Esophagus muscularis mucosa (tissue), 4 donors: Measurements from ENCODE around the gene THEM5. TPM values are rescaled to one million over a fixed set of nuclear protein-coding genes. Genes with fewer than 3 reads are reported as not detected.

Experiments used
- DNase-seq: peaks from one replicate; pipeline ENCODE4 v3.0.0-alpha.2; 2017; ENCODE audit errors: extremely low spot score
- H3K27ac ChIP-seq, 4 donors: fragments of 200-600 bp; sonication (generic); replicated peaks in 1 of 4; 1 replicate in 3 of 4; 2 replicates in 1 of 4; pipeline ENCODE4 v1.5.1; 2016 to 2019; ENCODE audit warnings: mild to moderate bottlenecking in 1 of 4
- H3K27me3 ChIP-seq, 4 donors: fragments of 200-600 bp; sonication (generic); one replicate each; pipeline versions ENCODE4 v1.5.1 to v1.6.0; 2016 to 2019
- H3K36me3 ChIP-seq, 4 donors: fragments of 200-600 bp; sonication (generic); one replicate each; pipeline ENCODE4 v1.5.1; 2016 to 2019
- H3K4me1 ChIP-seq, 4 donors: fragments of 200-600 bp; sonication (generic); one replicate each; pipeline ENCODE4 v1.5.1; 2016 to 2019
- H3K4me3 ChIP-seq, 4 donors: fragments of 200-600 bp; sonication (generic); 1 replicate in 2 of 4; 2 replicates in 2 of 4; pipeline ENCODE4 v1.5.1; 2016 to 2019; ENCODE audit warnings: mild to moderate bottlenecking in 4 of 4, moderate library complexity in 1 of 4
- H3K9me3 ChIP-seq, 4 donors: fragments of 200-600 bp; sonication (generic); 1 replicate in 3 of 4; 2 replicates in 1 of 4; pipeline ENCODE4 v1.5.1; 2016 to 2019
- CTCF ChIP-seq, 3 experiments: fragments of 200-600 bp in 2 of 3; fragments of 450-650 bp in 1 of 3; sonication (generic) in 2 of 3; IDR thresholded peaks; one replicate each; pipeline ENCODE4 v1.5.1; 2017 to 2019; ENCODE audit warnings: antibody characterized with exemption in 3 of 3, mild to moderate bottlenecking in 2 of 3, moderate library complexity in 1 of 3
- EP300 ChIP-seq: sonication (generic); formaldehyde crosslinking; IDR thresholded peaks from one replicate; pipeline ENCODE4 v1.6.1; 2017; ENCODE audit warnings: antibody characterized with exemption
- POLR2A ChIP-seq: fragments of 450-650 bp; IDR thresholded peaks from one replicate; pipeline ENCODE4 v1.6.1; 2017; ENCODE audit warnings: antibody characterized with exemption, moderate library complexity, mild to moderate bottlenecking, low read depth
- POLR2AphosphoS5 ChIP-seq, 2 donors: sonication (generic); formaldehyde crosslinking; IDR thresholded peaks; one replicate each; pipeline ENCODE4 v1.6.1; 2017; ENCODE audit warnings: antibody characterized with exemption in 2 of 2
- WGBS: methylation state at CpG from one replicate; pipeline ENCODE4 v1.1.5; 2018; 5-methylcytosine and 5-hydroxymethylcytosine counted together
- intact Hi-C: fragments of 100-400 bp; cut with DNase I; formaldehyde crosslinking; loops from one replicate; pipeline ENCODE4 v1.15.1; 2023
- total RNA-seq, 4 donors: library from RNA; depleted of rRNA; stranded (reverse); fragments of >200 nt; gene quantifications; one replicate each; pipeline versions ENCODE4 v1.1.0 to v1.2.1, GENCODE V29; 2016

THEM5 gene
- total RNA-seq, 4 donors from 2014 or later = not detected

GRCh38 chr1:151806170-151806569, 47.3 kb downstream of the THEM5 start:
- WGBS = 91% methylated on average over 7 of the region's 7 CpGs

GRCh38 chr1:151805066-151805820, 48.3 kb downstream of the THEM5 start, which contains the start of gene LINGO4:
LINGO4 (minus strand) TSS chr1:151805419; CDS start chr1:151802704, 2,715 bp downstream.
- intact Hi-C loops = no loop called here
- 45% methylated on average over 12 of the region's 12 CpGs for WGBS
- no peak for DNase-seq
- H3K27ac ChIP-seq = no peak within 1 kb of the TSS
- no peak within 1 kb of the TSS for H3K4me3 ChIP-seq
- no peak for TF ChIP-seq CTCF (IDR thresholded peaks at IDR 0.05)
- H3K36me3 ChIP-seq = no peaks in the 10 kb centered on the region
- no peaks in the 10 kb centered on the region for H3K4me1 ChIP-seq
- H3K27me3 ChIP-seq = peaks cover 0 to 56% (median 0%) of the 10 kb centered on the region in 4 donors
- no peaks in the 10 kb centered on the region for H3K9me3 ChIP-seq

More at GRCh38 chr1:151806170-151806569, 47.3 kb downstream of the THEM5 start:
- no peak overlapping the region for H3K27ac ChIP-seq
- peaks cover 0 to 47% (median 0%) of the 10 kb centered on the region in 4 donors for H3K27me3 ChIP-seq
- no peak for DNase-seq
- no peaks in the 10 kb centered on the region for H3K36me3 ChIP-seq
- no peaks in the 10 kb centered on the region for H3K9me3 ChIP-seq
- H3K4me3 ChIP-seq = no peak overlapping the region
- no peak for TF ChIP-seq POLR2AphosphoS5 (IDR thresholded peaks at IDR 0.05)
- TF ChIP-seq CTCF (IDR thresholded peaks at IDR 0.05) = no peak
- no peak for TF ChIP-seq POLR2A
- TF ChIP-seq EP300 = no peak
- H3K4me1 ChIP-seq = no peaks in the 10 kb centered on the region
- intact Hi-C loops = no loop called here

GRCh38 chr1:151803915-151804314, 49.6 kb downstream of the THEM5 start:
- 100% methylated on average over 1 of the region's 3 CpGs for WGBS
- peaks cover 0 to 69% (median 0%) of the 10 kb centered on the region in 4 donors for H3K27me3 ChIP-seq
- intact Hi-C loops = no loop called here

GRCh38 chr1:151803164-151803563, 50.3 kb downstream of the THEM5 start:
- H3K36me3 ChIP-seq = no peaks in the 10 kb centered on the region
- H3K9me3 ChIP-seq = no peaks in the 10 kb centered on the region
- no peak overlapping the region for H3K4me3 ChIP-seq
- H3K27me3 ChIP-seq = peaks cover 0 to 71% (median 0%) of the 10 kb centered on the region in 4 donors
- no peak for DNase-seq
- H3K4me1 ChIP-seq = no peaks in the 10 kb centered on the region
- no peak overlapping the region for H3K27ac ChIP-seq
- intact Hi-C loops = no loop called here
- TF ChIP-seq EP300 (no peak), POLR2A (no peak)

More at GRCh38 chr1:151803915-151804314, 49.6 kb downstream of the THEM5 start:
- no peak overlapping the region for H3K4me3 ChIP-seq
- no peak for DNase-seq
- no peaks in the 10 kb centered on the region for H3K36me3 ChIP-seq
- no peak for TF ChIP-seq POLR2A
- TF ChIP-seq POLR2AphosphoS5 (IDR thresholded peaks at IDR 0.05) = no peak
- TF ChIP-seq EP300 = no peak
- no peak for TF ChIP-seq CTCF (IDR thresholded peaks at IDR 0.05)
- no peak overlapping the region for H3K27ac ChIP-seq
- H3K4me1 ChIP-seq = no peaks in the 10 kb centered on the region
- H3K9me3 ChIP-seq = no peaks in the 10 kb centered on the region

GRCh38 chr1:151802372-151802771, 51.1 kb downstream of the THEM5 start:
- H3K36me3 ChIP-seq = no peaks in the 10 kb centered on the region
- intact Hi-C loops = no loop called here
- no peak overlapping the region for H3K4me3 ChIP-seq
- no peak overlapping the region for H3K27ac ChIP-seq
- H3K9me3 ChIP-seq = no peaks in the 10 kb centered on the region
- H3K4me1 ChIP-seq = no peaks in the 10 kb centered on the region
- no peak for TF ChIP-seq POLR2A
- no peak for TF ChIP-seq CTCF (IDR thresholded peaks at IDR 0.05)
- TF ChIP-seq POLR2AphosphoS5 (IDR thresholded peaks at IDR 0.05) = no peak
- TF ChIP-seq EP300 = no peak
- WGBS = 94% methylated on average over 5 of the region's 5 CpGs
- H3K27me3 ChIP-seq = peaks cover 0 to 66% (median 0%) of the 10 kb centered on the region in 4 donors
- no peak for DNase-seq
